ENCODE results near the gene FXYD7. TPM values are rescaled to one million over a fixed set of nuclear protein-coding genes. Genes with fewer than 3 reads are reported as not detected.

Gene FXYD7
- total and polyA plus RNA-seq, 9 of the 15 experiments (the other 6 are each of a cell fraction or from before 2014, with no cell fraction given) = 0.10 to 0.80 (median 0.31) TPM; not detected in 3

DNA sequence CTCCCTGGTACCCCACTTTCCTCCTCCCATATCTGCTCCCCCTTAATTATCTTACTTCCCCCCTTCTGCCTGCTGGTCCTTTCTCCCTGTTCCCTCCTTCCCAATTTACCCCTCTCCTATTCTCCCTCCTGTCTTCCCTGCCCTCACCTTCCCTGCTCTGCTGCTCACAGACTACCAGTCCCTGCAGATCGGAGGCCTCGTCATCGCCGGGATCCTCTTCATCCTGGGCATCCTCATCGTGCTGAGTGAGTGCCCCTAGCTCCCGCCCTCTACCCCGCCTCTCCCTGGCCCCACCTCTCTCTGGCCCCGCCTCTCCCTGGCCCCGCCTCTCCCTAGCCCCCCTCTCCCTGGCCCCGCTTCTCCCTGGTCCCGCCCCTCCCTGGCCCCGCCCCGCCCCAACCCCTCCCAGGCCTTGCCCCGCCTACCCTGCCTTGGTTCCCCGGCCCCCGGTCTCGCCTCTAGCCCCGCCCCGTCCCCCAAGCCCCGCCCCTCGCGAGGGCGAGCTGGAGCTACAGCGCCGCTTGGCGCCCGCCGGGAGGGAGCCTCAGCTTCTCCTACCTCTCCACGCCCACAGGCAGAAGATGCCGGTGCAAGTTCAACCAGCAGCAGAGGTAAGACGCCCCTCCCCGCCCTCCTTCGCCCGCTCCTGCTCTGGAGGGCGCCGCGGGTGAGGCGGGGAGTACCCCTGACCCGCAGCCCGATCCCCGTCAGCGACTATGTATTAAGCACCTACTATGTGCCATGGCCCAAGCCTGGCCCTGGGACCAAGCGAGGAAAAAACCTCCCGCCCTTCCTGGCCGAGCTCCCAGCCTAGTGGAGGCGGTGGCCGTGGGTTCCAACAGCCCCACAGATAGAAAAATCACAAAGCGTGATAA is 1.9 kb upstream of the FXYD7 start (continued):
- TF ChIP-seq, protein P1, sequence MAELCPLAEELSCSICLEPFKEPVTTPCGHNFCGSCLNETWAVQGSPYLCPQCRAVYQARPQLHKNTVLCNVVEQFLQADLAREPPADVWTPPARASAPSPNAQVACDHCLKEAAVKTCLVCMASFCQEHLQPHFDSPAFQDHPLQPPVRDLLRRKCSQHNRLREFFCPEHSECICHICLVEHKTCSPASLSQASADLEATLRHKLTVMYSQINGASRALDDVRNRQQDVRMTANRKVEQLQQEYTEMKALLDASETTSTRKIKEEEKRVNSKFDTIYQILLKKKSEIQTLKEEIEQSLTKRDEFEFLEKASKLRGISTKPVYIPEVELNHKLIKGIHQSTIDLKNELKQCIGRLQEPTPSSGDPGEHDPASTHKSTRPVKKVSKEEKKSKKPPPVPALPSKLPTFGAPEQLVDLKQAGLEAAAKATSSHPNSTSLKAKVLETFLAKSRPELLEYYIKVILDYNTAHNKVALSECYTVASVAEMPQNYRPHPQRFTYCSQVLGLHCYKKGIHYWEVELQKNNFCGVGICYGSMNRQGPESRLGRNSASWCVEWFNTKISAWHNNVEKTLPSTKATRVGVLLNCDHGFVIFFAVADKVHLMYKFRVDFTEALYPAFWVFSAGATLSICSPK (IDR thresholded peaks at IDR 0.05; ENCODE audit: borderline replicate concordance) = no peak
- TF ChIP-seq FUS (optimal IDR thresholded peaks at IDR 0.05; ENCODE audit: low read depth, low read length) (no peak), POU5F1 (IDR thresholded peaks at IDR 0.05; ENCODE audit: borderline replicate concordance, low read depth, low read length, partially characterized antibody) (no peak), ZNF764 (CRISPR knock-in tag; IDR thresholded peaks at IDR 0.05; ENCODE audit: low read depth) (no peak), NELFE (IDR thresholded peaks at IDR 0.05; ENCODE audit: insufficient read depth, insufficient read length) (no peak), MAFK (IDR thresholded peaks at IDR 0.05; ENCODE audit: low read length) (no peak), ZNF584 (CRISPR knock-in tag; IDR thresholded peaks at IDR 0.05; ENCODE audit: low read depth) (no peak), ZZZ3 (IDR thresholded peaks at IDR 0.05) (no peak), JUN (IDR thresholded peaks at IDR 0.05; ENCODE audit: borderline replicate concordance, low read depth, low read length) (no peak), JUN (CRISPR knock-in tag; IDR thresholded peaks at IDR 0.05; ENCODE audit: borderline replicate concordance) (no peak; the same call in 1 of the 2 replicates), ZNF384 (IDR thresholded peaks at IDR 0.05; ENCODE audit: low read depth, low read length) (no peak), RBBP5 (IDR thresholded peaks at IDR 0.05; ENCODE audit: borderline replicate concordance, insufficient read depth, low read length, poor library complexity, severe bottlenecking) (no peak), MAFG (tag; conservative IDR thresholded peaks at IDR 0.05) (no peak)
- TF ChIP-seq, protein P2, sequence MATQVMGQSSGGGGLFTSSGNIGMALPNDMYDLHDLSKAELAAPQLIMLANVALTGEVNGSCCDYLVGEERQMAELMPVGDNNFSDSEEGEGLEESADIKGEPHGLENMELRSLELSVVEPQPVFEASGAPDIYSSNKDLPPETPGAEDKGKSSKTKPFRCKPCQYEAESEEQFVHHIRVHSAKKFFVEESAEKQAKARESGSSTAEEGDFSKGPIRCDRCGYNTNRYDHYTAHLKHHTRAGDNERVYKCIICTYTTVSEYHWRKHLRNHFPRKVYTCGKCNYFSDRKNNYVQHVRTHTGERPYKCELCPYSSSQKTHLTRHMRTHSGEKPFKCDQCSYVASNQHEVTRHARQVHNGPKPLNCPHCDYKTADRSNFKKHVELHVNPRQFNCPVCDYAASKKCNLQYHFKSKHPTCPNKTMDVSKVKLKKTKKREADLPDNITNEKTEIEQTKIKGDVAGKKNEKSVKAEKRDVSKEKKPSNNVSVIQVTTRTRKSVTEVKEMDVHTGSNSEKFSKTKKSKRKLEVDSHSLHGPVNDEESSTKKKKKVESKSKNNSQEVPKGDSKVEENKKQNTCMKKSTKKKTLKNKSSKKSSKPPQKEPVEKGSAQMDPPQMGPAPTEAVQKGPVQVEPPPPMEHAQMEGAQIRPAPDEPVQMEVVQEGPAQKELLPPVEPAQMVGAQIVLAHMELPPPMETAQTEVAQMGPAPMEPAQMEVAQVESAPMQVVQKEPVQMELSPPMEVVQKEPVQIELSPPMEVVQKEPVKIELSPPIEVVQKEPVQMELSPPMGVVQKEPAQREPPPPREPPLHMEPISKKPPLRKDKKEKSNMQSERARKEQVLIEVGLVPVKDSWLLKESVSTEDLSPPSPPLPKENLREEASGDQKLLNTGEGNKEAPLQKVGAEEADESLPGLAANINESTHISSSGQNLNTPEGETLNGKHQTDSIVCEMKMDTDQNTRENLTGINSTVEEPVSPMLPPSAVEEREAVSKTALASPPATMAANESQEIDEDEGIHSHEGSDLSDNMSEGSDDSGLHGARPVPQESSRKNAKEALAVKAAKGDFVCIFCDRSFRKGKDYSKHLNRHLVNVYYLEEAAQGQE (IDR thresholded peaks at IDR 0.05; ENCODE audit: borderline replicate concordance) = 0 out of 2 replicates have a peak, but pooled peaks have one; percentile 32
- TF ChIP-seq, protein P2 (CRISPR knock-in tag; IDR thresholded peaks at IDR 0.05; ENCODE audit: low read depth) = no peak
- TF ChIP-seq, protein P3, sequence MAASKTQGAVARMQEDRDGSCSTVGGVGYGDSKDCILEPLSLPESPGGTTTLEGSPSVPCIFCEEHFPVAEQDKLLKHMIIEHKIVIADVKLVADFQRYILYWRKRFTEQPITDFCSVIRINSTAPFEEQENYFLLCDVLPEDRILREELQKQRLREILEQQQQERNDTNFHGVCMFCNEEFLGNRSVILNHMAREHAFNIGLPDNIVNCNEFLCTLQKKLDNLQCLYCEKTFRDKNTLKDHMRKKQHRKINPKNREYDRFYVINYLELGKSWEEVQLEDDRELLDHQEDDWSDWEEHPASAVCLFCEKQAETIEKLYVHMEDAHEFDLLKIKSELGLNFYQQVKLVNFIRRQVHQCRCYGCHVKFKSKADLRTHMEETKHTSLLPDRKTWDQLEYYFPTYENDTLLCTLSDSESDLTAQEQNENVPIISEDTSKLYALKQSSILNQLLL (CRISPR knock-in tag; IDR thresholded peaks at IDR 0.05; ENCODE audit: borderline replicate concordance) = no peak
